HEK293 (cell line): ENCODE measurements around the gene ZNF76.

Source experiments
- CTCF ChIP-seq: fragments of 450-650 bp; formaldehyde crosslinking; IDR thresholded peaks from 2 replicates; pipeline ENCODE4 v1.5.1; 2016; ENCODE audit warnings: missing biosample characterization, missing genetic modification characterization
- YY1 ChIP-seq: fragments of 450-650 bp; formaldehyde crosslinking; IDR thresholded peaks from 2 replicates; pipeline ENCODE4 v1.5.1; 2018; ENCODE audit warnings: missing biosample characterization, missing genetic modification characterization
- ZBTB1 ChIP-seq: fragments of 450-650 bp; formaldehyde crosslinking; IDR thresholded peaks from 2 replicates; pipeline ENCODE4 v1.5.1; 2016; ENCODE audit warnings: missing biosample characterization, missing genetic modification characterization
- ZNF114 ChIP-seq: fragments of 450-650 bp; formaldehyde crosslinking; IDR thresholded peaks from 2 replicates; pipeline ENCODE4 v1.5.0; 2017; ENCODE audit warnings: missing biosample characterization, missing genetic modification characterization
- ZNF184 ChIP-seq: fragments of 450-650 bp; IDR thresholded peaks from 2 replicates; pipeline ENCODE4 v1.5.1; 2018; ENCODE audit warnings: missing biosample characterization, mild to moderate bottlenecking, missing genetic modification characterization
- ZNF274 ChIP-seq, 2 experiments: fragments of 200-500 bp in 1 of 2; fragments of 450-650 bp in 1 of 2; sonication (Bioruptor generic) in 1 of 2; formaldehyde crosslinking in 1 of 2; IDR thresholded peaks; 2 replicates each; pipeline versions ENCODE4 v1.5.1 to v1.6.1; 2014 to 2016; ENCODE audit warnings: borderline replicate concordance in 1 of 2, inconsistent platforms in 1 of 2, low read length in 1 of 2, missing biosample characterization in 1 of 2, missing genetic modification characterization in 1 of 2
- ZNF280C ChIP-seq: fragments of 450-650 bp; formaldehyde crosslinking; IDR thresholded peaks from 2 replicates; pipeline ENCODE4 v1.5.1; 2016; ENCODE audit warnings: missing biosample characterization, missing genetic modification characterization
- ZNF394 ChIP-seq: fragments of 450-650 bp; formaldehyde crosslinking; IDR thresholded peaks from 2 replicates; pipeline ENCODE4 v1.5.1; 2016; ENCODE audit warnings: missing biosample characterization, missing genetic modification characterization, mild to moderate bottlenecking, moderate library complexity, borderline replicate concordance
- ZNF629 ChIP-seq: fragments of 450-650 bp; formaldehyde crosslinking; IDR thresholded peaks from 2 replicates; pipeline ENCODE4 v1.5.1; 2017; ENCODE audit warnings: missing biosample characterization, missing genetic modification characterization
- ZNF76 ChIP-seq: fragments of 450-650 bp; formaldehyde crosslinking; IDR thresholded peaks from 2 replicates; pipeline ENCODE4; 2016; ENCODE audit warnings: low read depth, missing biosample characterization, missing genetic modification characterization, borderline replicate concordance
- ZSCAN5A ChIP-seq: fragments of 450-650 bp; formaldehyde crosslinking; IDR thresholded peaks from 2 replicates; pipeline ENCODE4 v1.5.1; 2016; ENCODE audit warnings: missing biosample characterization, missing genetic modification characterization
- TF ChIP-seq, protein P1 (sequence below): fragments of 450-650 bp; formaldehyde crosslinking; IDR thresholded peaks from 2 replicates; pipeline ENCODE4 v1.5.1; 2016; ENCODE audit warnings: missing biosample characterization, missing genetic modification characterization

DNA sequence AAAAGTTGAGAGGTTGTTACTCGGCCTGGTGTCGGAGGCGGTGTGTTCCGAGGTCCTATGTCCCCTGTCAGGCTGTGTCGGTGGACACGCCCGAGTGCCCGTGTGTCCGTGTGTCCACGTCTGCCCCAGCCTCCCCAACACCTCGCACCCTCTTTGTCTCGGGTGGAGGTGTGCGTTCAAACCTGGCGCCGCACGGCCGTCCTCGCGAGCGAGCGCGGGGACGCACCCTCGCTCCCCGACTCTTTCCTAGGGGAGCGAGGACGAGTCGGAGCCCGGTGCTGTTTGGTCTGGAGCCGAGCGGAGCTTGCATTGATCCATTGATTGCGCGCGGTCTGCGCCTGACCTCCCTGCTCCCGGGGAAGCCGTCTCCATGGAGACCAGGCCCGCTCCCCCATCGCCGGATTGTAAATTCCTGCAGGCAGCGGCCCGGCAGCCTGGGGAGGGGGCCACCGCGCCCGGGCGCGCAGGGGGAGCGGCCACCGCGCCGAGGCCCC is 46.2 kb upstream of the ZNF76 start:
- TF ChIP-seq ZBTB1 (no peak), ZNF280C (tag by site-specific recombination) (no peak), CTCF (tag by site-specific recombination) (no peak), YY1 (tag by site-specific recombination) (no peak), ZNF184 (no peak), ZNF274 (IDR thresholded peaks at IDR 0.05; ENCODE audit: low read length) (no peak), ZNF274 (tag by site-specific recombination; IDR thresholded peaks at IDR 0.05; ENCODE audit: borderline replicate concordance) (no peak), ZNF394 (no peak), ZSCAN5A (tag by site-specific recombination) (no peak), ZNF114 (no peak), ZNF76 (tag by site-specific recombination) (no peak), ZNF629 (tag by site-specific recombination) (no peak)
- TF ChIP-seq, protein P1, sequence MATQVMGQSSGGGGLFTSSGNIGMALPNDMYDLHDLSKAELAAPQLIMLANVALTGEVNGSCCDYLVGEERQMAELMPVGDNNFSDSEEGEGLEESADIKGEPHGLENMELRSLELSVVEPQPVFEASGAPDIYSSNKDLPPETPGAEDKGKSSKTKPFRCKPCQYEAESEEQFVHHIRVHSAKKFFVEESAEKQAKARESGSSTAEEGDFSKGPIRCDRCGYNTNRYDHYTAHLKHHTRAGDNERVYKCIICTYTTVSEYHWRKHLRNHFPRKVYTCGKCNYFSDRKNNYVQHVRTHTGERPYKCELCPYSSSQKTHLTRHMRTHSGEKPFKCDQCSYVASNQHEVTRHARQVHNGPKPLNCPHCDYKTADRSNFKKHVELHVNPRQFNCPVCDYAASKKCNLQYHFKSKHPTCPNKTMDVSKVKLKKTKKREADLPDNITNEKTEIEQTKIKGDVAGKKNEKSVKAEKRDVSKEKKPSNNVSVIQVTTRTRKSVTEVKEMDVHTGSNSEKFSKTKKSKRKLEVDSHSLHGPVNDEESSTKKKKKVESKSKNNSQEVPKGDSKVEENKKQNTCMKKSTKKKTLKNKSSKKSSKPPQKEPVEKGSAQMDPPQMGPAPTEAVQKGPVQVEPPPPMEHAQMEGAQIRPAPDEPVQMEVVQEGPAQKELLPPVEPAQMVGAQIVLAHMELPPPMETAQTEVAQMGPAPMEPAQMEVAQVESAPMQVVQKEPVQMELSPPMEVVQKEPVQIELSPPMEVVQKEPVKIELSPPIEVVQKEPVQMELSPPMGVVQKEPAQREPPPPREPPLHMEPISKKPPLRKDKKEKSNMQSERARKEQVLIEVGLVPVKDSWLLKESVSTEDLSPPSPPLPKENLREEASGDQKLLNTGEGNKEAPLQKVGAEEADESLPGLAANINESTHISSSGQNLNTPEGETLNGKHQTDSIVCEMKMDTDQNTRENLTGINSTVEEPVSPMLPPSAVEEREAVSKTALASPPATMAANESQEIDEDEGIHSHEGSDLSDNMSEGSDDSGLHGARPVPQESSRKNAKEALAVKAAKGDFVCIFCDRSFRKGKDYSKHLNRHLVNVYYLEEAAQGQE = no peak
